Measurements from ENCODE around the gene PITRM1. TPM values are rescaled to one million over a fixed set of nuclear protein-coding genes. Genes with fewer than 3 reads are reported as not detected.
"Not testable (repeated sequence)": the region's sequence is repeated elsewhere in the genome, so short reads cannot be mapped to it uniquely, and the experiment has no call there.

PITRM1 gene
- total RNA-seq, 1 donor from 2014 or later: 83.4 TPM

DNA sequence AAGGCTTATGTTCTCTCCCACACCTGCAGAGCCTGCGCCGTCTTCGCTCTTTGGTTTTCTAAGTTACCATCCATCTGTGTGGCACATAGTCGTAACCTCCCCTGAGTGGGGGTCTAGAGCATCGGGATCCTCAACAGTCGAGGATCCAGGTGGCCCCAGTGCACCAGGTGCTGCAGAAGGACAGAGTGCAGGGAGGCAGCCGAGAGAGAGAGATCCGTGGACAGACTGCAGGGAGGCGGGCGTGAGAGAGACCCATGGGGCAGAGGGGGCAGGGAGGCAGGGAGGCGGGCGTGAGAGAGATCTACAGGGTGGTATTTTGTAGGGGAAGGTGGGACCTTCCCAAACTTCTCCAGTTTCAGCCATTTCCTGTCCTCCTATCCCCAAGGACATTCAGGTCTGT lies 62.9 kb downstream of the PITRM1 start:
- H3K9me3 Mint-ChIP-seq: no peaks in the 10 kb centered on the region
- DNase-seq: no peak
- no peak overlapping the region for H3K27ac Mint-ChIP-seq
- H3K36me3 Mint-ChIP-seq (ENCODE audit: low read depth): peaks cover 84% of the 10 kb centered on the region
- intact Hi-C loops (cut with micrococcal nuclease): no loop called here
- no peaks in the 10 kb centered on the region for H3K4me1 Mint-ChIP-seq
- no peak overlapping the region for H3K4me3 Mint-ChIP-seq
- H3K27me3 Mint-ChIP-seq: no peaks in the 10 kb centered on the region

- no peak for DNase-seq
- H3K36me3 Mint-ChIP-seq (ENCODE audit: low read depth): peaks cover 84% of the 10 kb centered on the region
- H3K4me1 Mint-ChIP-seq: no peaks in the 10 kb centered on the region
- H3K4me3 Mint-ChIP-seq: no peak overlapping the region
- no peaks in the 10 kb centered on the region for H3K27me3 Mint-ChIP-seq
- intact Hi-C loops (cut with micrococcal nuclease): no loop called here
- no peaks in the 10 kb centered on the region for H3K9me3 Mint-ChIP-seq
- no peak overlapping the region for H3K27ac Mint-ChIP-seq
These were observed 63.4 kb downstream of the PITRM1 start for GRCh38 chr10:3109196-3109595.

GRCh38 chr10:3108575-3109105 lies 63.9 kb downstream of the PITRM1 start:
- Mint-ChIP-seq H3K27ac (no peak overlapping the region), H3K27me3 (no peaks in the 10 kb centered on the region), H3K4me3 (no peak overlapping the region), H3K9me3 (no peaks in the 10 kb centered on the region), H3K4me1 (no peaks in the 10 kb centered on the region), H3K36me3 (ENCODE audit: low read depth) (peaks cover 79% of the 10 kb centered on the region)
- intact Hi-C loops (cut with micrococcal nuclease): no loop called here
- DNase-seq: no peak

DNA sequence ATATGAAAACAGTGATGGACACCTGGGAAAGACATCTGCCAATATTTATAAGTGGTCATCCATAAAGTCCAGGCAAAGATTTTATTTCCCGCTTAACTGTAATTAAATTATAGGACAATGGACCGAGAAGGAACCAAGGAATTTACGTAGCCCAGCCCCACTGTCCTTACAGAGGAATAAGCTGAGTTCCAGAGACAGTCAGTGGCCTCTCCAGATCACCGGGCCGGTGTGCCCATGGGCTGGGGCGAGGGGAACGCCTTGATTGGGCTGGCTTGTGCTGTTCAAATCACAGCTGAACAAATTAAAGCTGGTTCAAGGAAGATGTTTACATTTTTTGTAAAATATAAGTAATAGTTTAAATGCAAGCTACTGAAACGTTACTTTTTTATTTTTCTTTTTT lies 64.5 kb downstream of the PITRM1 start:
- peaks cover 80% of the 10 kb centered on the region for H3K36me3 Mint-ChIP-seq (ENCODE audit: low read depth)
- DNase-seq: no peak
- H3K27me3 Mint-ChIP-seq: no peaks in the 10 kb centered on the region
- intact Hi-C loops (cut with micrococcal nuclease): no loop called here
- no peak overlapping the region for H3K27ac Mint-ChIP-seq
- H3K9me3 Mint-ChIP-seq: no peaks in the 10 kb centered on the region
- no peak overlapping the region for H3K4me3 Mint-ChIP-seq
- no peaks in the 10 kb centered on the region for H3K4me1 Mint-ChIP-seq

GRCh38 chr10:3107426-3107961 lies 65.1 kb downstream of the PITRM1 start:
- no peak for DNase-seq
- no peak overlapping the region for H3K27ac Mint-ChIP-seq
- H3K4me1 Mint-ChIP-seq: peaks cover 1% of the 10 kb centered on the region
- no peaks in the 10 kb centered on the region for H3K9me3 Mint-ChIP-seq
- H3K27me3 Mint-ChIP-seq: no peaks in the 10 kb centered on the region
- H3K4me3 Mint-ChIP-seq: no peak overlapping the region
- intact Hi-C loops (cut with micrococcal nuclease): no loop called here
- peaks cover 78% of the 10 kb centered on the region for H3K36me3 Mint-ChIP-seq (ENCODE audit: low read depth)

DNA sequence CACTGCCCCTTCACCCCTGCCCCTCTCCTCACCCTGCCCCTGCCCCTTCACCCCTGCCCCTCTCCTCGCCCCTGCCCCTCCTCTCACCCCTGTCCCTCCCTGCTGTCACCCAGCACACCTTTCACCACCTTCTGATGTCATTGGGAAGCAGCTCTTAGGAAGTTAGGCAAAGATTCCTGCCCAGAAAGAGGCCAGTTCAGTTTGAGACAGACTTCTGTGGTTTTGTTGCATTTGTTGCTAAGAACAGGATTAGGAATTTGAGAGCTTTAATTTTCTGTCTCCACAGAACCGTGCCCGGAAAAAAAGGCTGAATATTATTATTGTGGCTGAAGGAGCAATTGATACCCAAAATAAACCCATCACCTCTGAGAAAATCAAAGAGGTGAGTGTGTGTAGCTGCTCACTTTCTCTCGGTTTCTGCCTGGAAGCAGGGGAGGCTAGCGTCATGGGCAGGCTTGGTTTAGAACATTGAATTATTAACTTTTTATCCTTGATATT lies 65.6 kb downstream of the PITRM1 start:
- Mint-ChIP-seq H3K4me3 (no peak overlapping the region), H3K4me1 (peaks cover 1% of the 10 kb centered on the region), H3K9me3 (no peaks in the 10 kb centered on the region), H3K27me3 (no peaks in the 10 kb centered on the region), H3K27ac (no peak overlapping the region), H3K36me3 (ENCODE audit: low read depth) (peaks cover 76% of the 10 kb centered on the region)
- intact Hi-C loops (cut with micrococcal nuclease): no loop called here
- no peak for DNase-seq

GRCh38 chr10:3106328-3106727 lies 66.3 kb downstream of the PITRM1 start:
- H3K4me1 Mint-ChIP-seq; DNase-seq; H3K27ac Mint-ChIP-seq; H3K9me3 Mint-ChIP-seq; H3K4me3 Mint-ChIP-seq; H3K27me3 Mint-ChIP-seq; intact Hi-C loops (cut with micrococcal nuclease): not testable (repeated sequence)
- H3K36me3 Mint-ChIP-seq (ENCODE audit: low read depth): peaks cover 74% of the 10 kb centered on the region

DNA sequence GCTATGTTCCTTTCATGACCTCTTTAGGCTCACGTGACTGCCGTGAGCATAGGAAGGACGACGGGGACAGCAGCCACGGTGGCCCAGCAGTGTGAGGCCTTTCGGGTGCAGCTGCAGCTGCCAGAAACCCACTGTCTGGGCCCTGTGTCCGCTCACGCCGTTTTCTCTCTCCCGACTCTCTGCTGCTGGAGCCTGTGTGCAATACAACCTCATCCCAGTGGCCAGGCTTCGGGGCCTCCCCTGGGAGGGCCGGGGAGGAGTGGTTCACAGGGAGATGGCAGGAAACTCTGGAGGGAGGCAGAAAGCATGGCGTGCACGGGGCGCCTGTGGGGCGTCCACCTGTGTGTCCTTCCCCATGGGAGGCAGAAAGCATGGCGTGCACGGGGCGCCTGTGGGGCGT lies 66.7 kb downstream of the PITRM1 start:
- intact Hi-C loops (cut with micrococcal nuclease): no loop called here
- peaks cover 1% of the 10 kb centered on the region for H3K4me1 Mint-ChIP-seq
- H3K9me3 Mint-ChIP-seq: no peaks in the 10 kb centered on the region
- H3K36me3 Mint-ChIP-seq (ENCODE audit: low read depth): peaks cover 74% of the 10 kb centered on the region
- H3K27me3 Mint-ChIP-seq: no peaks in the 10 kb centered on the region
- no peak overlapping the region for H3K4me3 Mint-ChIP-seq
- H3K27ac Mint-ChIP-seq: no peak overlapping the region
- no peak for DNase-seq

DNA sequence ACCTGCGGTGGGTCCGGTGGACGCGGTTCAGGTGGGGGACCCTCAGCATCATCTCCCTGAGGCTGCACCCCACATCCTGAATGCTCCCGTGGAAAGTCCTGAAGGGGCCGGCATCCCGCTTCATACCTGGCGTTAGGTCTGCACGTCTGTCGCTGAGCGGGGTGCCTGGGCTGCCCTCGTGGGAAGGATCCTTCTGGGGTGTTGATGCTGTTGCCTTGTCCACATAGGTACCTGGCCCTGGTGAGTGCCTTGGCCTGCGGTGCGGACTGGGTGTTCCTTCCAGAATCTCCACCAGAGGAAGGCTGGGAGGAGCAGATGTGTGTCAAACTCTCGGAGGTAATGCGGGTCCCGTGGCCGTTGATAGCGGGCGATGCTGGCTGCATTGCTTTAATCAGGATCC lies 67.4 kb downstream of the PITRM1 start:
- intact Hi-C loops (cut with micrococcal nuclease): no loop called here
- Mint-ChIP-seq H3K27ac (no peak overlapping the region), H3K4me1 (peaks cover 1% of the 10 kb centered on the region), H3K27me3 (no peaks in the 10 kb centered on the region), H3K4me3 (no peak overlapping the region), H3K9me3 (no peaks in the 10 kb centered on the region), H3K36me3 (ENCODE audit: low read depth) (peaks cover 74% of the 10 kb centered on the region)
- no peak for DNase-seq

- Mint-ChIP-seq H3K27me3 (no peaks in the 10 kb centered on the region), H3K36me3 (ENCODE audit: low read depth) (peaks cover 76% of the 10 kb centered on the region), H3K4me1 (peaks cover 4% of the 10 kb centered on the region), H3K9me3 (no peaks in the 10 kb centered on the region), H3K4me3 (no peak overlapping the region), H3K27ac (no peak overlapping the region)
- intact Hi-C loops (cut with micrococcal nuclease): no loop called here
- DNase-seq: no peak
These were observed 68.2 kb downstream of the PITRM1 start for GRCh38 chr10:3104251-3104918.

DNA sequence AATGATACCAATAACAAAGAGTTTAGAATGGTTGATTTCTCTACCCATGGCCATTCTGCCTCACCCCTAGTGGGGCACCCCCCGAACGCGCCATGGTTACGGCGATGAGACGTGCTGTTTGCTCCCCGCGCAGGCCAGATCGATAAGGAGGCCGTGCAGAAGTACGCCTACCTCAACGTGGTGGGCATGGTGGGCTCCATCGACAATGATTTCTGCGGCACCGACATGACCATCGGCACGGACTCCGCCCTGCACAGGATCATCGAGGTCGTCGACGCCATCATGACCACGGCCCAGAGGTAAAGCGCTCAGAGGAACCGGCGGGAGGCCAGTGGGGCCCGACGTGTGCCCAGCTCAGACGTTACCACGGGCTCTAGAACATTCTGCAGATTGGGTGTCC lies 68.9 kb downstream of the PITRM1 start:
- Mint-ChIP-seq H3K4me1 (peaks cover 4% of the 10 kb centered on the region), H3K36me3 (ENCODE audit: low read depth) (peaks cover 74% of the 10 kb centered on the region), H3K9me3 (no peaks in the 10 kb centered on the region)

DNA sequence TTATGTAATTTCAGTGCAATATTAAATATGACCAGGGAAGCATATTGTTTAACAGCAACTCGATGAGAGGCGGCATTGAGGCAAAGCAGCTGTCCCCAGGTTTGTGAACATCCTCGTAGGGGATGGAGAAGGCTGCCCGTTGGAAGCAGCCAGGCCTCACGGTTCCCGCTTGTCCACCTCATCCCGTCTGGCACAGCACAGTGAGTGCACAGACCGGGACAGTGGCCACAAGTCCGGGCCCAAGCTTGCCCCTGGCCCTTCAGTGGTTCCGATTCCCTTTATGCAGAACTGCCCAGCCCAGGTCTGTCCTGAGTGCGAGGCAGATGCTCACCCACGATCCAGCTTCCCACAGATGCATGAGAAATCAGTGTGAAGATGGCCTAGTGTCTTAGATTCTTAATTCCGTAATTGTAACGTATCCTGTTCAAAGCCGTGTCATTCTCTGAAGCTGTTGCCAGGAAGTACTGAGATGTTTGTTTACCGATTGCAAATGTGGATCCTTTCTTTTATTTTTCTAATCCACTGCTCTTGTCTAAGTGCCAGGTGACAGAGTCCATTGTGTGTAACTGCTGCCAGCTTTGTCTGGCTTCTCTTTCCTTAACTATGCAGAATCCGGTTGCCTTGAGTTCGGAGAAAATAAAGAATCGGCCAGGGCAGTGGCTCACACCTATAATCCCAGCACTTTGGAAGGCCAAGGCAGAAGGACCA lies 69.7 kb downstream of the PITRM1 start:
- no peak for DNase-seq
- Mint-ChIP-seq H3K9me3 (no peaks in the 10 kb centered on the region), H3K27ac (no peak overlapping the region), H3K4me1 (peaks cover 6% of the 10 kb centered on the region), H3K36me3 (ENCODE audit: low read depth) (peaks cover 73% of the 10 kb centered on the region), H3K27me3 (no peaks in the 10 kb centered on the region), H3K4me3 (no peak overlapping the region)
- intact Hi-C loops (cut with micrococcal nuclease): no loop called here

More for the DNA sequence above, 68.9 kb downstream of the PITRM1 start:
- H3K27me3 Mint-ChIP-seq: no peaks in the 10 kb centered on the region
- DNase-seq: no peak
- no peak overlapping the region for H3K27ac Mint-ChIP-seq
- no peak overlapping the region for H3K4me3 Mint-ChIP-seq
- intact Hi-C loops (cut with micrococcal nuclease): no loop called here

DNA sequence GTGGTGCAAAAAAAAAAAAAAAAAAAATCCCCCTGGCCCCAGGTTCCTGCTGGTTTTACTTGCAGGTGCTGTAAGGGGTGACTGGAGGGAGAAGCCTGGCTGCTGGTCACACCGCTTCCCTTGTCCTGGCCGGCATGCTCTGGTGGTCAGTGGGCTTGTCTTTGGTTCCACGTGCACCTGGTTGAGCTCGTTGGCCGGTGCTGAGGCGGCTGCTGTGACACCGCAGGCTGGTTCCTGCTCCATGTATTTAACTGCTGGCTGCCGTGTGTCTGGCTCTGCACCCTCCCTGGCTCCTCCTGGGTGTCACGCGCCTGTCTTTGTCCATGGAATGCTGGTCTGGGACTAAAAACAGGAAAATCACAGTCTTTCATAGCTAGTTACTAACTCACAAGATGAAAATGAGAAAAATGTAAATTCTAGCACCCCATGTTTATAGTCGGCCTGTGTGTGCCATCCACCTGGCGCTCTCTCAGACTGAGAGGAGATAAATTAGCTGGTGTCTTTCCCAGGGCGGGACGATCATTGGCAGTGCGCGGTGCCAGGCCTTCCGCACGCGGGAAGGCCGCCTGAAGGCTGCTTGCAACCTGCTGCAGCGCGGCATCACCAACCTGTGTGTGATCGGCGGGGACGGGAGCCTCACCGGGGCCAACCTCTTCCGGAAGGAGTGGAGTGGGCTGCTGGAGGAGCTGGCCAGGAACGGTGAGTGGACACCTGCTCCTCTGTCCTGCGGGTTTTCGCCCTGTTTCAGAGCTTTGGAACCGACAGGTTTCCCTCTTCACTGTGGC lies 71.5 kb downstream of the PITRM1 start:
- H3K4me1 Mint-ChIP-seq: peaks cover 10% of the 10 kb centered on the region
- no peaks in the 10 kb centered on the region for H3K9me3 Mint-ChIP-seq
- DNase-seq: no peak
- no peak overlapping the region for H3K27ac Mint-ChIP-seq
- no peak overlapping the region for H3K4me3 Mint-ChIP-seq
- H3K27me3 Mint-ChIP-seq: no peaks in the 10 kb centered on the region
- peaks cover 66% of the 10 kb centered on the region for H3K36me3 Mint-ChIP-seq (ENCODE audit: low read depth)
- intact Hi-C loops (cut with micrococcal nuclease): no loop called here

Data from activated CD4-positive, alpha-beta T cell treated with anti-CD3 and anti-CD28 coated beads, Interleukin-2, amount 10 ng/mL, durations not matched to agents 24 days and 14 days (primary cell).